ENCODE measurements around the gene LRRC46. TPM values are rescaled to one million over a fixed set of nuclear protein-coding genes. Genes with fewer than 3 reads are reported as not detected.

The LRRC46 gene
- total and polyA plus RNA-seq, 2 donors (not counting 1 experiment from before 2014, with no cell fraction given), result 0.69 to 2.4 TPM

DNA sequence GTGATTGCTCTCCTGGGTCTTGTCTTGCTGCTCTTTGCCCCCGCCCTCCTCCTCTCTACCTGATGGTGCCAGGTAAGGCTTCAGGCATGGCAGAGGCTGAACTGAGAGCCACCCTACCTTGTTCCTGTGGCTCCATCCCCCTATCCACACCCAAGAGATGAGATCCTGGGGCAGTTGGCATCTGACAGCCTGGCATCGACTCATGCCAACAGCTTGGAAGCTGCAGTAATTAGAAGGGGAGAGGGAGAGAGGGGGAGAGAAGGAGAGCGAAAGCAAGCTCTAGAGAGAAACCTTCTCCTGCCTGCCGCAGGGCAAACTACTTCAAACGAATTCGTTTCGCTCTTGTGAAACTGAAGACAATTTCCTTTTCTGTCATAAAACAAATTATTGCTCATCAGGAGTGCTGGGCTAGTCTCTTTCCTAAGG, 33.3 kb downstream of the LRRC46 start:
- Histone ChIP-seq H3K9ac (ENCODE audit: low read length) (no peak overlapping the region), H3K27me3 (replicated peaks in 1 of 4; ENCODE audit: control extremely low read depth in 1 of 4, control insufficient read depth in 3 of 4, insufficient read depth in 4 of 4, low read length in 3 of 4) (peaks cover 0 to 15% (median 5%) of the 10 kb centered on the region in 4 experiments), H3K79me2 (ENCODE audit: control insufficient read depth, insufficient read depth, low read length) (no peaks in the 10 kb centered on the region), H3K27ac (ENCODE audit: low read length in 2 of 2) (no peak overlapping the region), H3K36me3 (replicated peaks in 1 of 2; ENCODE audit: control extremely low read depth in 1 of 2, control insufficient read depth in 1 of 2, extremely low read depth in 1 of 2, insufficient read depth in 2 of 2, low read length in 1 of 2) (no peaks in the 10 kb centered on the region), H2AFZ (ENCODE audit: insufficient read depth, low read depth, low read length, poor library complexity, severe bottlenecking) (no peak overlapping the region), H3K4me3 (ENCODE audit: control extremely low read depth in 1 of 5, extremely low read depth in 1 of 5, insufficient read depth in 1 of 5, low read depth in 2 of 5, low read length in 4 of 5) (no peak overlapping the region), H3K9me3 (ENCODE audit: control extremely low read depth in 1 of 3, control insufficient read depth in 2 of 3, insufficient read depth in 1 of 3, low read length in 2 of 3) (peaks cover 0 to 2% (median 0%) of the 10 kb centered on the region in 3 donors), H3K4me2 (replicated peaks; ENCODE audit: low read depth, low read length, poor library complexity, severe bottlenecking) (no peak overlapping the region), H4K20me1 (ENCODE audit: control insufficient read depth, insufficient read depth, low read length, poor library complexity, severe bottlenecking) (no peaks in the 10 kb centered on the region), H3K4me1 (ENCODE audit: control insufficient read depth in 2 of 2, insufficient read depth in 2 of 2, low read length in 2 of 2) (no peaks in the 10 kb centered on the region)
- intact Hi-C loops (cut with micrococcal nuclease), result no loop called here
- WGBS (ENCODE audit: insufficient coverage), result 28% methylated on average over 5 of the region's 7 CpGs
- TF ChIP-seq, protein P1, sequence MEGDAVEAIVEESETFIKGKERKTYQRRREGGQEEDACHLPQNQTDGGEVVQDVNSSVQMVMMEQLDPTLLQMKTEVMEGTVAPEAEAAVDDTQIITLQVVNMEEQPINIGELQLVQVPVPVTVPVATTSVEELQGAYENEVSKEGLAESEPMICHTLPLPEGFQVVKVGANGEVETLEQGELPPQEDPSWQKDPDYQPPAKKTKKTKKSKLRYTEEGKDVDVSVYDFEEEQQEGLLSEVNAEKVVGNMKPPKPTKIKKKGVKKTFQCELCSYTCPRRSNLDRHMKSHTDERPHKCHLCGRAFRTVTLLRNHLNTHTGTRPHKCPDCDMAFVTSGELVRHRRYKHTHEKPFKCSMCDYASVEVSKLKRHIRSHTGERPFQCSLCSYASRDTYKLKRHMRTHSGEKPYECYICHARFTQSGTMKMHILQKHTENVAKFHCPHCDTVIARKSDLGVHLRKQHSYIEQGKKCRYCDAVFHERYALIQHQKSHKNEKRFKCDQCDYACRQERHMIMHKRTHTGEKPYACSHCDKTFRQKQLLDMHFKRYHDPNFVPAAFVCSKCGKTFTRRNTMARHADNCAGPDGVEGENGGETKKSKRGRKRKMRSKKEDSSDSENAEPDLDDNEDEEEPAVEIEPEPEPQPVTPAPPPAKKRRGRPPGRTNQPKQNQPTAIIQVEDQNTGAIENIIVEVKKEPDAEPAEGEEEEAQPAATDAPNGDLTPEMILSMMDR (IDR thresholded peaks at IDR 0.05), result no peak
- TF ChIP-seq EZH2 (IDR thresholded peaks at IDR 0.05; ENCODE audit: borderline replicate concordance, insufficient read depth, low read depth, low read length, poor library complexity, severe bottlenecking), result no peak
- no peaks in the 10 kb centered on the region for H3K9me3 Mint-ChIP-seq (ENCODE audit: insufficient read depth)
- ATAC-seq (ENCODE audit: low read depth) (no peak), DNase-seq (no peak)
- no peak overlapping the region for H3K4me3 Mint-ChIP-seq
- H3K27me3 Mint-ChIP-seq, result peaks cover 43% of the 10 kb centered on the region
- ChIA-PET CTCF (no interaction called here), POLR2A (no interaction called here)
- H3K4me1 Mint-ChIP-seq, result no peaks in the 10 kb centered on the region
- no peak overlapping the region for H3K27ac Mint-ChIP-seq

DNA sequence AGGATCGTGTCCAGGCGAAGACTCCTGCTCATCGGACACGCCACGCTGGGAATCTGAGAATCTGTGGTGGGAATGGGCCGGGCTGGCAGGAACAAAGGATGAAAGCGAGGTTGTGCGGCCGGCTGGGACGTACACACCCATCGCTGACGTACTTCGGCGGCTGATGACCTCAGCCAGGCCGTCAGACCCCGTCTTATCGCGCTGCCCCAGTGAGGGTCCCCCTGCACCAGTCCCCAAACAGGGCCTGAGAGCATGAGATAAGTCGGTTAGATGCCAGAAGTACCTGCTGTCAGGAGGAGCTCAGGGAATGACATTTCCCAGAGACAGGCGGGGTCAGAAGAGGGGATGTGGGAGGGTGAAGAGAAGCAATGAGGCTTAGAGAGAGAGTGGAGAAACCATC, 35.5 kb downstream of the LRRC46 start:
- Histone ChIP-seq H3K36me3 (replicated peaks in 1 of 2; ENCODE audit: control extremely low read depth in 1 of 2, control insufficient read depth in 1 of 2, extremely low read depth in 1 of 2, insufficient read depth in 2 of 2, low read length in 1 of 2) (no peaks in the 10 kb centered on the region), H3K9ac (ENCODE audit: low read length) (no peak overlapping the region), H3K27me3 (replicated peaks in 1 of 4; ENCODE audit: control extremely low read depth in 1 of 4, control insufficient read depth in 3 of 4, insufficient read depth in 4 of 4, low read length in 3 of 4) (peaks cover 0 to 26% (median 11%) of the 10 kb centered on the region in 4 experiments), H3K79me2 (ENCODE audit: control insufficient read depth, insufficient read depth, low read length) (no peaks in the 10 kb centered on the region), H3K4me1 (ENCODE audit: control insufficient read depth in 2 of 2, insufficient read depth in 2 of 2, low read length in 2 of 2) (peaks cover 1% of the 10 kb centered on the region in 2 donors), H3K4me2 (replicated peaks; ENCODE audit: low read depth, low read length, poor library complexity, severe bottlenecking) (no peak overlapping the region), H2AFZ (ENCODE audit: insufficient read depth, low read depth, low read length, poor library complexity, severe bottlenecking) (no peak overlapping the region), H4K20me1 (ENCODE audit: control insufficient read depth, insufficient read depth, low read length, poor library complexity, severe bottlenecking) (no peaks in the 10 kb centered on the region), H3K27ac (ENCODE audit: low read length in 2 of 2) (no peak overlapping the region), H3K9me3 (ENCODE audit: control extremely low read depth in 1 of 3, control insufficient read depth in 2 of 3, insufficient read depth in 1 of 3, low read length in 2 of 3) (peaks cover 0 to 2% (median 0%) of the 10 kb centered on the region in 3 donors), H3K4me3 (ENCODE audit: control extremely low read depth in 1 of 5, extremely low read depth in 1 of 5, insufficient read depth in 1 of 5, low read depth in 2 of 5, low read length in 4 of 5) (no peak overlapping the region)
- intact Hi-C loops (cut with micrococcal nuclease), result no loop called here
- peaks cover 2% of the 10 kb centered on the region for H3K4me1 Mint-ChIP-seq
- H3K27me3 Mint-ChIP-seq, result peaks cover 53% of the 10 kb centered on the region
- TF ChIP-seq, protein P1 (IDR thresholded peaks at IDR 0.05), result no peak
- TF ChIP-seq EZH2 (IDR thresholded peaks at IDR 0.05; ENCODE audit: borderline replicate concordance, insufficient read depth, low read depth, low read length, poor library complexity, severe bottlenecking), result no peak
- H3K27ac Mint-ChIP-seq, result no peak overlapping the region
- H3K4me3 Mint-ChIP-seq, result no peak overlapping the region
- H3K9me3 Mint-ChIP-seq (ENCODE audit: insufficient read depth), result no peaks in the 10 kb centered on the region
- WGBS (ENCODE audit: insufficient coverage), result 89% methylated on average over 20 of the region's 20 CpGs
- ATAC-seq (ENCODE audit: low read depth) (no peak), DNase-seq (no peak)
- ChIA-PET CTCF (no interaction called here), POLR2A (no interaction called here)
